AG04449 (cell line): ENCODE results near the gene MALSU1.

Experiments used
- CTCF ChIA-PET: fragments of 350-600 bp; formaldehyde crosslinking; extraction: SDS; loops from one replicate; lab custom pipeline; 2021; ENCODE audit warnings: antibody characterized with exemption; lab: Yijun Ruan, JAX
- POLR2A ChIA-PET: fragments of 400-600, 350-600 bp; formaldehyde crosslinking; extraction: SDS; loops from one replicate; lab custom pipeline; 2020; ENCODE audit warnings: antibody characterized with exemption, inconsistent platforms; lab: Yijun Ruan, JAX
- DNase-seq: peaks from one replicate; pipeline ENCODE4 v3.0.0-alpha.2; 2010; ENCODE audit warnings: low read depth, low spot score
- H3K4me3 ChIP-seq: 2 replicates; pipeline ENCODE4 v1.5.1; 2011; ENCODE audit warnings: low read depth, mild to moderate bottlenecking, control low read depth, low read length
- CTCF ChIP-seq: IDR thresholded peaks from one replicate; pipeline ENCODE4 v1.5.1; 2011; ENCODE audit warnings: mild to moderate bottlenecking, moderate library complexity, low read length, control low read depth, inconsistent platforms; ENCODE audit not compliant: insufficient read depth; ENCODE audit errors: missing control alignments

The MALSU1 gene

GRCh38 chr7:23335136-23335535 lies 36.0 kb downstream of the MALSU1 start:
- POLR2A ChIA-PET, result interaction anchor here (1.4 to 1.8 kb wide), 3 partner anchors 9 to 14 kb away, joined by 4 to 10 read pairs (median 5); no protein-coding TSS in a partner anchor
- CTCF ChIA-PET, result interaction anchor here (0.9 kb wide), 1 partner anchor 61 kb away, joined by 4 read pairs; no protein-coding TSS in a partner anchor
- no peak overlapping the region for H3K4me3 ChIP-seq
- TF ChIP-seq CTCF, result no peak
- DNase-seq, result no peak

GRCh38 chr7:23335621-23336020 lies 36.5 kb downstream of the MALSU1 start:
- ChIA-PET POLR2A (interaction anchor here (0.8 kb wide), 1 partner anchor 14 kb away, joined by 3 read pairs; no protein-coding TSS in a partner anchor), CTCF (interaction anchor here (0.9 kb wide), 2 partner anchors 22 to 62 kb away, joined by 3 to 4 read pairs; no protein-coding TSS in a partner anchor)
- H3K4me3 ChIP-seq, result no peak overlapping the region
- no peak for DNase-seq
- TF ChIP-seq CTCF, result no peak

- CTCF ChIA-PET, result interaction anchor here (0.9 kb wide), 2 partner anchors 22 to 62 kb away, joined by 3 to 4 read pairs; no protein-coding TSS in a partner anchor
- H3K4me3 ChIP-seq, result no peak overlapping the region
- TF ChIP-seq CTCF, result no peak
- DNase-seq, result no peak
- POLR2A ChIA-PET, result interaction anchor here (0.8 kb wide), 1 partner anchor 14 kb away, joined by 3 read pairs; no protein-coding TSS in a partner anchor
Measured at GRCh38 chr7:23336086-23336485, 36.9 kb downstream of the MALSU1 start.

- CTCF ChIA-PET, result interaction anchor here (0.7 kb wide), 1 partner anchor 60 kb away, joined by 3 read pairs; no protein-coding TSS in a partner anchor
- no peak overlapping the region for H3K4me3 ChIP-seq
- DNase-seq, result no peak
- no peak for TF ChIP-seq CTCF
- POLR2A ChIA-PET, result no interaction called here
Measured at GRCh38 chr7:23336799-23337283, 37.7 kb downstream of the MALSU1 start.

- no peak for TF ChIP-seq CTCF
- CTCF ChIA-PET, result interaction anchor here (0.7 kb wide), 1 partner anchor 60 kb away, joined by 3 read pairs; no protein-coding TSS in a partner anchor
- no peak for DNase-seq
- H3K4me3 ChIP-seq, result no peak overlapping the region
- POLR2A ChIA-PET, result no interaction called here
Measured at GRCh38 chr7:23337374-23337773, 38.2 kb downstream of the MALSU1 start.

- POLR2A ChIA-PET, result interaction anchor here (0.8 to 1.1 kb wide), 2 partner anchors 12 to 125 kb away, joined by 3 read pairs; no protein-coding TSS in a partner anchor
- DNase-seq, result no peak
- no peak overlapping the region for H3K4me3 ChIP-seq
- CTCF ChIA-PET, result interaction anchor here (0.6 kb wide), 1 partner anchor 253 kb away, joined by 3 read pairs; no protein-coding TSS in a partner anchor
- TF ChIP-seq CTCF, result no peak
Measured at GRCh38 chr7:23338439-23338838, 39.3 kb downstream of the MALSU1 start.
